Esophagus squamous epithelium (tissue), 4 donors: ENCODE data around the gene HMGCS2.

Experiments
- CTCF ChIP-seq, 6 experiments: fragments of 450-650 bp in 4 of 6; fragments of 200-600 bp in 2 of 6; sonication (generic) in 2 of 6; IDR thresholded peaks; one replicate each; pipeline ENCODE4 v1.5.1; 2016 to 2019; ENCODE audit warnings: antibody characterized with exemption in 6 of 6, mild to moderate bottlenecking in 4 of 6, moderate library complexity in 4 of 6
- POLR2A ChIP-seq, 4 donors: fragments of 450-650 bp; IDR thresholded peaks; one replicate each; pipeline ENCODE4 v1.6.1; 2017; ENCODE audit warnings: antibody characterized with exemption in 4 of 4, mild to moderate bottlenecking in 4 of 4, moderate library complexity in 3 of 4

DNA sequence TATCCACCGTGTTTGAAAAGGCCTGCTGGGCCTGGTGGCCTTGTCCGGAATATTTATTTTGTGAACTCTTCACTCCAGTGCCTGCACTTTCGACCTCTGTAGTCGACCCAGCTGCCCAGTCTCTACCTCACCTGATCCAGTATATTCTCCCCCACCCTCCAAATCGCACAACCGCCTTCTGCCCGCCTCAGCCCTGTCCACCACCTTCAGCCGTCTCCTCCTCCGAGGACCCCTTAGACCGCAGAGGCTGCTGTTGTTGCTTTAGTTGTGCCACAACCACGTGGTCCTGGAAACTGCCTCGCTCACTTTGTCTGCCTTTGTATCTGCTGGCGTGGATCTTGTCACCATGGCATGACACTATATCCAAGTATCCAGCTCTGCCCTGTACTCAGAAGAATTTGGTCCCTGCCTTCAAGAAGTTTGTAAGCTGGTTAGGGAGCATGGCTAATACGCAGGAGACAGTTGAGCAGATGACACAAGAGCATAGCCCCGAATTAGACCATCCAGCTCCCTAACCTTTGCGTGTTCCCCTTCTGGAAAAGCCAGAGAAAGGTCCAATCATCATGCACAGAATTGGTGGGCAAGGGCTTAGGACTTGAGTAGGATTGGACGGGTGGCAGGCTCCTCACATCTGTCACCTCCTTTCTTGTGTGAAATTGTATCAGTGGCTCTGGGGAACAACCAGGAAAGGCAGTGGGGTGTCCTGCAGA lies 55.5 kb downstream of the HMGCS2 start:
- TF ChIP-seq CTCF (IDR thresholded peaks at IDR 0.05) (no peak), POLR2A (IDR thresholded peaks at IDR 0.05) (no peak)
